Activated CD8-positive, alpha-beta memory T cell treated with anti-CD3 and anti-CD28 coated beads for 24 hours (primary cell): ENCODE results near the gene FOSL2.
A peak's percentile ranks its signal among the peaks of the same experiment; 100 is the strongest.
"Not testable (repeated sequence)": the region's sequence is repeated elsewhere in the genome, so short reads cannot be mapped to it uniquely, and the experiment has no call there.

Source experiments
- DNase-seq: peaks from one replicate; pipeline ENCODE4 v3.0.0-alpha.2; 2020

FOSL2 gene

GRCh38 chr2:28357948-28358667 is 34.5 kb upstream of the FOSL2 start:
- DNase-seq: no peak

GRCh38 chr2:28358668-28359201 is 33.9 kb upstream of the FOSL2 start:
- peak; percentile 71 for DNase-seq

GRCh38 chr2:28359222-28360057 is 33.2 kb upstream of the FOSL2 start:
- DNase-seq: peak; percentile 89

GRCh38 chr2:28360058-28360717 is 32.5 kb upstream of the FOSL2 start:
- no peak for DNase-seq

GRCh38 chr2:28360718-28361293 is 31.9 kb upstream of the FOSL2 start:
- DNase-seq: no peak

- DNase-seq: no peak
These were observed 30.5 kb upstream of the FOSL2 start for GRCh38 chr2:28361991-28362710.

- DNase-seq: no peak
These were observed 29.6 kb upstream of the FOSL2 start for GRCh38 chr2:28362991-28363521.

GRCh38 chr2:28363686-28364280 is 28.9 kb upstream of the FOSL2 start:
- no peak for DNase-seq

- no peak for DNase-seq
These were observed 28.0 kb upstream of the FOSL2 start for GRCh38 chr2:28364610-28365009.

- DNase-seq: no peak
These were observed 27.5 kb upstream of the FOSL2 start for GRCh38 chr2:28365158-28365557.

GRCh38 chr2:28366149-28366495 is 26.5 kb upstream of the FOSL2 start:
- DNase-seq: no peak

- DNase-seq: peak; percentile 79
These were observed 26.0 kb upstream of the FOSL2 start for GRCh38 chr2:28366496-28367282.

- no peak for DNase-seq
These were observed 24.8 kb upstream of the FOSL2 start for GRCh38 chr2:28367667-28368356.

- no peak for DNase-seq
These were observed 24.3 kb upstream of the FOSL2 start for GRCh38 chr2:28368357-28368798.

- DNase-seq: no peak
These were observed 23.3 kb upstream of the FOSL2 start for GRCh38 chr2:28369358-28369757.

GRCh38 chr2:28370354-28370753 is 22.3 kb upstream of the FOSL2 start:
- DNase-seq: no peak

- not testable (repeated sequence) for DNase-seq
These were observed 20.9 kb upstream of the FOSL2 start for GRCh38 chr2:28371728-28372127.

GRCh38 chr2:28373854-28374253 is 18.8 kb upstream of the FOSL2 start:
- DNase-seq: no peak

GRCh38 chr2:28374331-28374730 is 18.3 kb upstream of the FOSL2 start:
- DNase-seq: no peak

- DNase-seq: no peak
These were observed 17.4 kb upstream of the FOSL2 start for GRCh38 chr2:28375236-28375635.
